HG02870 (cell line): ENCODE results near the gene HSD17B1.

Source experiments
- ATAC-seq: cut with Tn5 transposase; IDR thresholded peaks from one replicate; pipeline ENCODE4 v1.9.1; 2021; ENCODE audit warnings: mild to moderate bottlenecking, moderate library complexity; ENCODE audit not compliant: unreplicated experiment

HSD17B1 gene

GRCh38 chr17:42565523-42566214 lies 12.9 kb downstream of the HSD17B1 start:
- ATAC-seq, result no peak

DNA sequence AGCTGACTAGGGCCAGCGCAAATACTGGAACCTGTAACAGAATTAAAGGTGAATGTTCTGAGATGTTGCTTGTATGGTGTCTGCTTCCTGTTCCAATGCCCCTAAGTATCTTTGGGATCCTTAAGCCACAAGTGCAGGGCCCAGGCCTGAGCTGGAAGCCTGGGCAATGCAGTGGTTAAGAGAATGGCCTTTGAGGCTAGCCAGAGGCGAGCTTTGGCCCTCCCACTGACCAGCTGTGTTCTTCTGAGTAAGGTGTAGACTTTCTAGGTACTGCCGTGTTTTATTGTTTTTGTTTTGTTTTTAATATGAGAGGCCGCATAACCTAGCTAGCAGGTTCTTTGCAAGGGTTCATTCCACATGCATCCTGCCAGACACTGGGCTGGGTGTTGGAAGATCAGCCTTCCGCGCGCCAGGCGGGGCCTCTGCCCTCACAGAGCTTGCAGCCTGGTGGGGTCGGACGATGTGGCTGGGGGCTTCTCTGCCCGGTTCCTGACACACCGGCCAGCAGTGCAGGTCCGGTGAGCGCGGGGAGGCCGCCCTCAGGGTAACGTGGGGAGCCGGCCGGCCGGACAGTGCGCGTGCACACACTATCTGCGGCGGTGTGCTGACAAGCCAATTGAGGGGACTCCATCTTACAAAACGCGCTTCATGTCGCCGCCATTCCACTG lies 13.6 kb downstream of the HSD17B1 start:
- no peak for ATAC-seq

DNA sequence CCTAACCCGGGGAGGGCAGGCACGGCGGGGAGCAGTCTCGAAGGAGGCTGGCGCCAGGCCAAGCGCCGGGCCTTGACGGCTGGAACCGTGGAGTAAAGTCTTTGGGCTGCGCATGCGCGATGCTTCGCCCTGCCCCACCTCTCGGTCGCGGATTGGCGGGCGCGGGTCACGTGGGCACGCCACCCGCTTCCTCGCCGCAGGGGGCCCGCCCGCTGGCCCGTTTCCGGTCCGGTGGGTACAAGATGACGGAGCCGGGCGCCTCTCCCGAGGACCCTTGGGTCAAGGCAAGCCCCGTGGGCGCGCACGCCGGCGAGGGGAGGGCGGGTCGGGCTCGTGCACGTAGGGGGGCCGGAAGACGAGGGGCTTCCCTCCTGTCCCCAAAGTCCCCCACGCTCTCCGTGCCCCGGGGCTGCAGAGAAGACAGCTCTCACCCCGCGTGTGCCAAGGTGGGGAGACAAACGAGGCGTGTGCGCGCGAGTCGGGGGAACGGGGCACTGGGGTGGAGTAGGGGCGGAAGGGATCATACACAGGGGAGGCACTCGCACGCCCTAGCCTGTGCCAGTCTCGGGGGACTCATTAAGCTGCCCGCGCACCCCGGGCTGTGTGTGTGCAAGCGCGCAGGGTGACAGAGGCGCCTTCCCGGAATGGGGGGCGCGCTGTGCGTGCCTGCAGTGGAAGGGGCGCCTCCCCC lies 14.3 kb downstream of the HSD17B1 start, which contains the start of gene MLX:
Gene MLX (plus strand): TSS at position 218 of the 691 bp plus-strand sequence. CDS start 25 bp downstream, at position 243.
- ATAC-seq, result no peak

DNA sequence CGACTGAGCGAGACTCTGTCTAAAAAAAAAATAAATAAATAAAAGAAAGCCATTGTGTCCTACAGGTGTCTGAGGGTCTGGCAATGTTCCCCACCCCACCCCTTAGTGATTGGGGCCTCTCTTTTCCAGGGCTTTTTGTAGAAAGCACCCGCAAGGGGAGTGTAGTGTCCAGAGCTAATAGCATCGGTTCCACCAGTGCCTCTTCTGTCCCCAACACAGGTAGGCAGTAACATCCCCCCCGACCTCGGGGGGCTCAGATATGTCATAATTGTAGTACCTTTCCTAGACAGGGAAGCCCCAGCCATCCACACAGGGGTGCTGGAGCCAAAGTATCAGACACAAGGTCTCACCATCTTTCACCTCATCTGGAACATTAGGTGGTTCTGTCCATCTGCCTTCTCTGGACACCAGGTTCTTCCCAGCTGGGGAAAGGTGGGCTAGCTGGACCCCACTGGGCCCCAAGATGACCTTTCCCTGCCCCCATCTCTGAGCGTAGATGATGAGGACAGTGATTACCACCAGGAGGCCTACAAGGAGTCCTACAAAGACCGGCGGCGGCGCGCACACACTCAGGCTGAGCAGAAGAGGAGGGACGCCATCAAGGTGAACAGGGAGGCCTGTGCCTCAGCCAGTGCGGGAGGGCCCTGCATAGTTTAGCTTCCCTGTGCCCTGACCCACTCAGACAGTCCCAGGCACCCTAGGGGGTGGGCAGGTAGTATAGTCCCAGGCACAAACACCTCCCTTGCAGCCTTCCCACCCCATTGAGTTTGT lies 15.8 kb downstream of the HSD17B1 start:
- ATAC-seq, result no peak

DNA sequence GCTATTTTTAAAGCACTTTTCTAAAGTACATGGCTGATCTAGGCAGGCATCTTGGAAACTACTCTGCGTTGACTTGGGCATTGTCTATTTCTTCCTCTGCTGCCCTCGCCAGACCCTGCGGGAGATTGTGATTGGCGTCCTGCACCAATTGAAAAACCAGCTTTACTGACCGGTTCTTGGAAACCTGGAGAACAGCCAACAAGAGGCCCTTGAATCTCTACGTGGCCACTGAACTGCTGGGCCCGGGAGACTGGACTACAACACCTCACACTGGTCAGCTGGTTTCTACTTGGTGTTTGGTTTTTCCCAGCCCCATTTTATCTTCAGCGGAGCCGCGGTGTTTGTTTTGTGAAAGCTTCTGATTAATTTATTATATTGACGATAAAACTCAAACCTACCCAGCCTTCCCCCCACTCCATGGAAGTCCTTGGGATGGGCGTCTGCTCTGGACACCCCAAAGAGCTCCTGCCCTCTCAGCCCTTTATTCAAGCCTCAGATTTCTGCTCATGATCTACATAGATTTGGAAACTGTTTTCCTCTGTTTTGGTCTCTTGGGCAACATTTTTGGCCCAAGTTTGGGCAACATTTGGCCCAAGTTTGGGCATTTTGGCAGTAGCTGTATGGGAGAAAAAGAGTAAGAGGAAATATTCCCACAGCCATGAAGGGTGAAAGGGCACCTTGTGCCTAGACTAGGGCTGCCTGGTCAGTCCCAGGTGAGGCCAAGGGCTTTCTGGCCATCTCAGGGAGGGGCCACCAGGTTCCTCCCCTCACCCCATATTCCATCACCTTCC lies 18.9 kb downstream of the HSD17B1 start:
- ATAC-seq, result no peak

GRCh38 chr17:42573095-42573494 lies 20.4 kb downstream of the HSD17B1 start:
- no peak for ATAC-seq

- no peak for ATAC-seq
Observed at GRCh38 chr17:42574463-42574862, 21.7 kb downstream of the HSD17B1 start.

DNA sequence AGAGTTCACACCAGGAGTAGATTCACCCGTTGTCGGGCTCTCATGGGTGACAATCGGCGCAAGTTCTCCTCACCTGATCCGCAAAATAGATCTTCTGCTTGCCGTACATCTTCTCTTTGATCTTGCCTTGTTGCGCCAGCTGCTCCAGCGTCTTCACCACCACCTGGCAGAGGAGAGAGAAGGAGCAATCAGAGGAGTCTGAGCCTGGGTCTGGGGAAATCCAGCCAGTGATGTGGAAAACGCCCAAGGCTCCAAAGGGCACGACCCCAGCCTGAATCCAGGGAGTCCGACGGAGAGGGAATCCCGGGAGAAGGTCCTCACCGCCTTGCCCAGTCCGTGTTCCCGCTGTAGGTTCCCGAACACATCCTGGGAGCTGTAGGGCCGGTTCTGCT lies 24.4 kb downstream of the HSD17B1 start:
- ATAC-seq, result no peak

GRCh38 chr17:42577532-42578281 lies 25.0 kb downstream of the HSD17B1 start, which contains the start of gene PSMC3IP:
Gene PSMC3IP, minus strand, starts transcription at chr17:42577729. Its CDS starts 43 bp downstream, at chr17:42577686.
- ATAC-seq, result peak; percentile 59

DNA sequence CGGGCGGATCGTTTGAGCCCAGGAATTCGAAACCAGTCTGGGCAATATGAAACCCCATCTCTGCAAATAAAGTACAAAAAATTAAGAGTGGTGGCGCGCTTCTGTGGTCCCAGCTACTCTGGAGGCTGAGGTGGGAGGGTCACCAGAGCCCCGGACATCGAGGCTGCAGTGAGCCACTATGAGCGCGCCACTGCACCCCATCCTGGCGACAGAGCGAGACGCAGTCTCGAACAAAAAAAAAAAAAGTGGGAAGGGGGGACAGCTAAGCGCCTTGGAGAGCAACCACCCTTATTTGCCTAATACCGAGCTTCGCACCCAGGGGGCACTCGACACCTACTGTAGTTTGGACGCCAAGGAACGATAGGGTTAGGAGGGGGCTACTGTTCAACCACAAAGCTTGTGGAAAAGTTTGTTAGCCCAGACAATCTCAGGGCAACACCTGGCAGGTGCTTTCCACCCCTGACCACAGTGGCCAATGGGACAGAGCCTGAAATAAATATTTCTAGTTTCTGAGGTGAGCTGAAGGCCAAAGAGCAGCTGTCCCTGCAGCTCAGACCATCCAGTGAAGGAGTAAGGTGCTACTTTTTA lies 25.7 kb downstream of the HSD17B1 start:
- ATAC-seq, result peak; percentile 56

DNA sequence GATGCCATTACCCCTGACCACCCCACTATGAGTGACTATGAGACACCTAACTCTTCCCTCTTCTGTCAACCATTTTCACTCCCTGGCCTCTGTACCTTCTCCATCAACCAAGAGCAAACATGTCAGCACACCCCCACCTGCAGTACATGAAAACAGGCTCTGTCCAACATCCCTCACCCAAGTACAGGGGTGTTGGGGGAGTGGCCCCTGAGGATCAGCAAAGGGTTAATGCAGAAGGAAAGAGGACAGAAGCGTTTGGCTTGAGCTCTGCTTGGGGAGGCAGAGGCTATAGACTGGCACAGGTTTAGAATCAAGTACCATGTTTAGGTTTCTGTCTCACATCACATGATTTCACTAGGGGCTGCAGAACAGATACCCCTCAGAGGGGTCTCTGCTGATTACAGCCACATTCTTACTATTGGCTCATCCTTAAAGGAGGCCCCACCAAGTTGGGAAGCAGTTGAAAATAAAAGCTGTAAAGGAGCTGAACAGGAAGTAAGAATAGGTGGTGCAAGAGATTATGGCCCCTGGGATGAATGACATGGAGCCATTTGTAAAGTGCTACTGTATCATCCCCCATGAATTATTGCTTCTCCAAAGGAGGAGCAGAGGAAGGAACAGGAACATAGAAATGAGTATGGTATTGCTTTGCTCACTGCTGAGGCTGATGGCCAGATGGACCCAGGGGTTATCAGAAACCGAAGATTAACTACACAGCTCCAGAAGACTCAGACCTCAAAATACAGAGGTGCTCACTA lies 27.2 kb downstream of the HSD17B1 start:
- no peak for ATAC-seq

DNA sequence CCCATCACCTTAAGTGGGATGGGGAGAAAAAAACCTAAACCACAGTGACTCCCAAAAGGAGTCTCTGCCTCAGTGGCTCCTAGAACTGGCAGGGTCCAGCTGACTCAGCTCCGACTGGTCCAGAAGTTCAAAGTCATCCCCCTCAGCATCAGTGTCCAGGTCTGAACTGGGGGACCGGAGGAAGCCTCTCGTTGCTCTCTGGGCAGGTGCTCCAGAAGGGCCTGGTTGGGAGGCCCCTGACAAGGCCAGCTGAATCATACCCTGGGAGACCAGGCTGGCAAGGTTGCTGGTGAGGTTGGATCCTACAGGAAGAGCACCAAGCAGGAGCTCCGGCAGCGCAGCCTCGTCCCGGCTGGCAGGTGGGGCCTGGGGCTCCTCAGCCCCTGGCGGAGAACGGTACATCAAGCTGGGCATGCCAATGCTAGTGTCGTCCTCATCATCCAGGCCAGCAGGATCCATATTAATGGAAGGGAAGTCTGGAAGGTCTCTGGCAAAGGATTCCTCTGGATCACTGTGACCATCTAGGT lies 29.1 kb downstream of the HSD17B1 start:
- no peak for ATAC-seq

DNA sequence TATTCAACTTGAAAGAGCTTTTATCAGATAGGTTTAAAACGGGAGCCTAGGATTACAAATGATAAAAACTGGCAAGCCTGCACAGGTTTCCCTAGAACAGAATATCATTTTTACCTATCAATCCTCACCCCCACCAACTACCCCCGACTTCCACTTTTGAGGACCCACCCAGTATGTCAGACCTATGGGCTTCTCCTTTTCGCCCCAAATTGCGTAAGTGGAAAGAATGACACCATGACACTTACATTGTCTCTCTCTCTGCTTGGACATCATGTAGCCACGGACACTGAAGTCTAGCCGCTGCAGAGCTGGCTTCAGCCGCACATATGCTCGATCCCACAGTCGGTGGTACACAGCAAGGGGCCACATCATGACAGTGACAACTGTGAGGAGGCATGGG lies 32.2 kb downstream of the HSD17B1 start:
- ATAC-seq, result no peak

GRCh38 chr17:42585353-42585752 lies 32.6 kb downstream of the HSD17B1 start:
- ATAC-seq, result no peak

DNA sequence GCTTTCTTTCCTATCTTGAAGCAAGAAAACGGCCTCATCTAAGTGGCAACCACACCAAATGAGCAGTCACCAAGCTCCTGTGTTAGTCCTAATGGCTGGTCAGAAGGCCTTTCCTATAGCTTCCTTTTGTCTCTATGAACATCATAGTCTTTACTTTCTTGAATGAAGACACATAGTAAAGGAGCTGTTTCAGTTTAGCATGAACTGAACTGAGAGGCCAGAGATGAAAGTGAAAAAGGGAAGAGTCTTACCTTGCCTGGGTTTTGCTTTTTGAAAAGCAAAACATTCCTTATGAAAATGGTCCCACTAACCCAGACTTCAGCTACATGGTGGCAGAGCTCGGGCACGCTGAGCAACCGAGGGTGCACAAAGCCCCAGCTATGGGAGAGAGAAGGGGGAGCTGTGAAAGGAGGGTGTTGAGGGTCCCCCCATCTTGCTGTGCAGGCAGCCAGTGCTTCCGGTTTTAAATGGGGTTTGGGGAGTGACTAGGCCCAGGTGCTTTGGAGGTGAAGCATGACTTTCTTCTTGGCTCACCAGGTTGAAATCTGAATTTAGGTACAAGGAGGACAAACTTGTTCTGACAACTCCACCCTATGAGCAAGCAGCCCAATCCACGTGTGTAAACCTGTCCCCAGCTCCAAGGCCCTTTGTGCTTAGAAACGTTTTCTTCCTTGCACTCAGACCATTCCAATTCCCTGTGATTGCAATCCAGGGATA lies 33.9 kb downstream of the HSD17B1 start:
- ATAC-seq, result peak; percentile 57

GRCh38 chr17:42590886-42591285 lies 38.2 kb downstream of the HSD17B1 start:
- no peak for ATAC-seq

GRCh38 chr17:42591411-42591810 lies 38.7 kb downstream of the HSD17B1 start:
- ATAC-seq, result no peak

- no peak for ATAC-seq
Observed at GRCh38 chr17:42596386-42596785, 43.7 kb downstream of the HSD17B1 start.
